KMS-11 (cell line): Measurements from ENCODE around the gene DPF3.

Experiments
- H2AFZ ChIP-seq: fragments of 200-600 bp; sonication (generic); 2 replicates; pipeline ENCODE4 v1.6.1; 2016; ENCODE audit warnings: antibody characterized with exemption, mixed run types, low read depth
- H3K27ac ChIP-seq: fragments of 200-600 bp; sonication (generic); 2 replicates; pipeline ENCODE4 v1.6.1; 2016; ENCODE audit warnings: mild to moderate bottlenecking, mixed run types
- H3K27me3 ChIP-seq: fragments of 200-600 bp; sonication (generic); 2 replicates; pipeline ENCODE4 v1.6.1; 2017; ENCODE audit warnings: mild to moderate bottlenecking, low read depth, mixed run types, moderate library complexity; ENCODE audit not compliant: insufficient read depth
- H3K36me3 ChIP-seq: fragments of 200-600 bp; sonication (generic); 2 replicates; pipeline ENCODE4 v1.6.1; 2017; ENCODE audit warnings: mild to moderate bottlenecking, mixed run types; ENCODE audit not compliant: insufficient read depth
- H3K4me1 ChIP-seq: fragments of 200-600 bp; sonication (generic); 2 replicates; pipeline ENCODE4 v1.6.1; 2016; ENCODE audit warnings: mild to moderate bottlenecking, low read depth, mixed run types; ENCODE audit not compliant: poor library complexity, severe bottlenecking
- H3K4me2 ChIP-seq: fragments of 200-600 bp; sonication (generic); 2 replicates; pipeline ENCODE4 v1.7.0; 2016; ENCODE audit warnings: mild to moderate bottlenecking, mixed run types
- H3K4me3 ChIP-seq: fragments of 200-600 bp; sonication (generic); IDR thresholded peaks from 2 replicates; pipeline ENCODE4 v1.6.1; 2017; ENCODE audit warnings: low read depth, low read length, mixed read lengths; ENCODE audit not compliant: insufficient read depth
- H3K79me2 ChIP-seq: fragments of 200-600 bp; sonication (generic); 2 replicates; pipeline ENCODE4 v1.6.1; 2016; ENCODE audit warnings: low read depth, mixed run types; ENCODE audit not compliant: insufficient read depth
- H3K9ac ChIP-seq: fragments of 200-600 bp; sonication (generic); 2 replicates; pipeline ENCODE4 v1.6.1; 2016; ENCODE audit warnings: mild to moderate bottlenecking, mixed run types
- H4K20me1 ChIP-seq: fragments of 200-600 bp; sonication (generic); 2 replicates; pipeline ENCODE4 v1.6.1; 2016; ENCODE audit warnings: mild to moderate bottlenecking, mixed run types; ENCODE audit not compliant: insufficient read depth
- TF ChIP-seq, protein P1 (sequence below): fragments of 200-600 bp; sonication (generic); conservative IDR thresholded peaks from 2 replicates; pipeline ENCODE4 v1.6.1; 2017; ENCODE audit warnings: low read depth, mild to moderate bottlenecking, antibody characterized with exemption, low read length, moderate library complexity, mixed read lengths

Gene DPF3

DNA sequence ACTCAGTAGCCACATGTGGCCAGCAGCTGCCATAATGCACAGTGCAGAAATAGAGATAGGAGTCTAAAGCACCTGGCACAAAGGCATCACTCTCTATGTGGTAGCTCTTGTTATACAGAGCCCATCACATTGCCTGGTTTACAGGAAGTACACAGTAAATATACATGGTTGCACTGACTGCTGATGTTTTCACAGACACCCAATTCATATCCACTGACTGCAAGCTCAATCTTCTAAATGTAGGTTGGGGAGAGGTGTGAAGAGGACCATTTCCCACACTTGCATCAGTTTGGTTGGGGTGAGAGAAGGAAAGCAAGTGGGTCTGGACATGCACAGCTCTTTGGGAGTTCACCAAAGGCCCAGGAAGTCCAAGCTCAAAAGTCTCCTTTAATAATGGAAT, 172.8 kb downstream of the DPF3 start:
- Histone ChIP-seq H3K27me3 (no peaks in the 10 kb centered on the region), H3K79me2 (no peaks in the 10 kb centered on the region), H3K36me3 (no peaks in the 10 kb centered on the region), H2AFZ (no peak overlapping the region), H3K4me2 (no peak overlapping the region), H4K20me1 (no peaks in the 10 kb centered on the region), H3K9ac (no peak overlapping the region), H3K4me1 (no peaks in the 10 kb centered on the region), H3K4me3 (no peak overlapping the region), H3K27ac (no peak overlapping the region)
- TF ChIP-seq, protein P1, sequence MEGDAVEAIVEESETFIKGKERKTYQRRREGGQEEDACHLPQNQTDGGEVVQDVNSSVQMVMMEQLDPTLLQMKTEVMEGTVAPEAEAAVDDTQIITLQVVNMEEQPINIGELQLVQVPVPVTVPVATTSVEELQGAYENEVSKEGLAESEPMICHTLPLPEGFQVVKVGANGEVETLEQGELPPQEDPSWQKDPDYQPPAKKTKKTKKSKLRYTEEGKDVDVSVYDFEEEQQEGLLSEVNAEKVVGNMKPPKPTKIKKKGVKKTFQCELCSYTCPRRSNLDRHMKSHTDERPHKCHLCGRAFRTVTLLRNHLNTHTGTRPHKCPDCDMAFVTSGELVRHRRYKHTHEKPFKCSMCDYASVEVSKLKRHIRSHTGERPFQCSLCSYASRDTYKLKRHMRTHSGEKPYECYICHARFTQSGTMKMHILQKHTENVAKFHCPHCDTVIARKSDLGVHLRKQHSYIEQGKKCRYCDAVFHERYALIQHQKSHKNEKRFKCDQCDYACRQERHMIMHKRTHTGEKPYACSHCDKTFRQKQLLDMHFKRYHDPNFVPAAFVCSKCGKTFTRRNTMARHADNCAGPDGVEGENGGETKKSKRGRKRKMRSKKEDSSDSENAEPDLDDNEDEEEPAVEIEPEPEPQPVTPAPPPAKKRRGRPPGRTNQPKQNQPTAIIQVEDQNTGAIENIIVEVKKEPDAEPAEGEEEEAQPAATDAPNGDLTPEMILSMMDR: no peak

DNA sequence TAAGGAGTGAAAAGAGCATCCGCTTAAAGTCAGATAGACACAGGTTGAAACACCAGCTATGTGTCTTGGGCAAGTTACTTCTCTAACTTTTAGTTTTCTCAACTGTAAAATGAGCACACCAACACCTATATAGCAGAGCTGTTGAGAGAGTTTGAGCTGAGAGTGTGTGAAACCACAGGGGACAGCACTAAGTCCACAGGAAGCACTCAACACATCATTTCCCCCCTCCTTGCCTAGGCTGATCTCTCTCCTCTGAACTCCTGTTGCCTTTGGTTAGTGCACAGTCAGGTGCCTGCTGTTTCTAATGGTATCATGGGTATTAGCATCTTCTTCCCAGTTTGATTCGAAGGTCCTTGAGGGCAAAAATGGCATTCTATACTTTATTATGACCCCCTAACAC, 176.7 kb downstream of the DPF3 start:
- Histone ChIP-seq H3K36me3 (no peaks in the 10 kb centered on the region), H3K9ac (no peak overlapping the region), H3K27ac (no peak overlapping the region), H3K27me3 (no peaks in the 10 kb centered on the region), H2AFZ (no peak overlapping the region), H3K4me1 (no peaks in the 10 kb centered on the region), H3K79me2 (no peaks in the 10 kb centered on the region), H3K4me2 (no peak overlapping the region), H4K20me1 (no peaks in the 10 kb centered on the region), H3K4me3 (no peak overlapping the region)
- TF ChIP-seq, protein P1: no peak

DNA sequence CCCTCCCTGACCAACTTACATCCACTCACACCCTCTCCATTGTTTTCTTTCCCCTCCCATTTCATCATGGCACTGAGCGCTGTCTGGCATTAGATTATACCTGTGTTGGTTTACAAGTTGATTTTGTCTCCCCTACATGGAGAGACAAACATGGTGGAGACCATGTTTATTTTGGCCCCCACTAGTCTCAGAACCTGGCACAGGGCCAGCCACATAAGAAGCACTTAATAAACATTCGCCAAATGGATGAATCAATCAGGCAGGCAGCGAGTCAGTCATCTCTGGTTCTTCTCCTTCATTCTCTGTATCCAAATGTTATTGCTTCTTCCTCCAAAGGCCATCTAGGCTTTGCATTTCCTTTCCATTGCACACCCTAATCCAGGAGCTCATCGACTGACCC, 177.4 kb downstream of the DPF3 start:
- H3K27ac ChIP-seq: no peak overlapping the region
- no peaks in the 10 kb centered on the region for H3K27me3 ChIP-seq
- no peak overlapping the region for H2AFZ ChIP-seq
- H3K4me1 ChIP-seq: no peaks in the 10 kb centered on the region
- TF ChIP-seq, protein P1: no peak
- no peaks in the 10 kb centered on the region for H3K79me2 ChIP-seq
- no peak overlapping the region for H3K4me2 ChIP-seq
- no peak overlapping the region for H3K9ac ChIP-seq
- H3K36me3 ChIP-seq: no peaks in the 10 kb centered on the region
- H4K20me1 ChIP-seq: no peaks in the 10 kb centered on the region
- H3K4me3 ChIP-seq: no peak overlapping the region

DNA sequence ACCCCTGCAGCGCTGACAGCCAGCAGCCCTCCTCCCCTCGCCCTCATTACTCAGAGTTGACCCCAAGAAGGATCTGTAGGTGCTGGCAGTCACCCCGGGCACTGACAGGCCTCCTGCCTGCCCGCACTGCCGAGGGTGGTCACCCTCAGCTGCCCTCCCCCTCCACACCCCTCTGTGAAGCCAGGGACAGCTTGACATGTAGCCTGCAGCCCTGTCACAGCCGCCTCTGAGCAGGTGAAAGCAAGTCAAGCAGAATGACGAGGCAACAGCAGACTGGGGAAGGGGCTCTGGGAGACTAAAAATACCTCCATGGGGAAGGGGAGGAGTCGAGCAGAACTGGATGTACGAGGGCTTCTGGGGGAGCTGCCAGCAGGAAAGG, 178.1 kb downstream of the DPF3 start:
- H3K36me3 ChIP-seq: no peaks in the 10 kb centered on the region
- no peak overlapping the region for H2AFZ ChIP-seq
- TF ChIP-seq, protein P1: no peak
- no peaks in the 10 kb centered on the region for H3K79me2 ChIP-seq
- no peaks in the 10 kb centered on the region for H3K27me3 ChIP-seq
- no peak overlapping the region for H3K27ac ChIP-seq
- H3K4me2 ChIP-seq: no peak overlapping the region
- no peaks in the 10 kb centered on the region for H4K20me1 ChIP-seq
- H3K4me3 ChIP-seq: no peak overlapping the region
- H3K9ac ChIP-seq: no peak overlapping the region
- no peaks in the 10 kb centered on the region for H3K4me1 ChIP-seq
